GM12878 (cell line): ENCODE data around the gene NKAIN2. TPM values are rescaled to one million over a fixed set of nuclear protein-coding genes. Genes with fewer than 3 reads are reported as not detected.

Source experiments
- EED ChIP-seq: sonication (generic); IDR thresholded peaks from 2 replicates; pipeline ENCODE4 v1.6.1; 2016; ENCODE audit warnings: antibody characterized with exemption, low read depth
- FOXM1 ChIP-seq: IDR thresholded peaks from 2 replicates; pipeline ENCODE4 v1.6.1; 2012; ENCODE audit warnings: low read depth, mild to moderate bottlenecking, inconsistent platforms, low read length, moderate library complexity
- GATAD2B ChIP-seq: fragments of 450-650 bp; conservative IDR thresholded peaks from 2 replicates; pipeline ENCODE4 v1.6.1; 2017; ENCODE audit warnings: low read depth, mild to moderate bottlenecking, moderate library complexity
- HDGF ChIP-seq: fragments of 450-650 bp; IDR thresholded peaks from 2 replicates; pipeline ENCODE4 v1.6.1; 2016; ENCODE audit warnings: antibody characterized with exemption
- MYB ChIP-seq: fragments of 150-350 bp; IDR thresholded peaks from 2 replicates; pipeline ENCODE4 v1.6.1; 2014; ENCODE audit warnings: mild to moderate bottlenecking, low read depth, low read length, borderline replicate concordance
- RBBP5 ChIP-seq: fragments of 200-600 bp; sonication (generic); conservative IDR thresholded peaks from 2 replicates; pipeline ENCODE4 v1.6.1; 2016
- SMARCA5 ChIP-seq: fragments of 450-650 bp; IDR thresholded peaks from 2 replicates; pipeline ENCODE4 v1.6.1; 2017; ENCODE audit warnings: mild to moderate bottlenecking
- USF1 ChIP-seq: IDR thresholded peaks from 2 replicates; pipeline ENCODE4 v1.6.1; 2011; ENCODE audit warnings: borderline replicate concordance, low read depth, mild to moderate bottlenecking, moderate library complexity, mixed read lengths, low read length; ENCODE audit not compliant: insufficient read depth; ENCODE audit errors: extremely low read length
- YY1 ChIP-seq: IDR thresholded peaks from 2 replicates; pipeline ENCODE4 v1.6.1; 2011; ENCODE audit warnings: low read depth, mild to moderate bottlenecking, low read length
- ZBTB33 ChIP-seq: fragments of 450-650 bp; IDR thresholded peaks from 2 replicates; pipeline ENCODE4 v1.6.1; 2017; ENCODE audit warnings: mild to moderate bottlenecking
- ZNF592 ChIP-seq: fragments of 450-650 bp; IDR thresholded peaks from 2 replicates; pipeline ENCODE4 v1.6.1; 2017; ENCODE audit warnings: mild to moderate bottlenecking, moderate library complexity
- polyA plus RNA-seq, 11 experiments: library from polyadenylated mRNA; depleted of rRNA in 4 of 11; unstranded in 6 of 11; stranded (reverse) in 5 of 11; fragments of >200 nt; fragmentation: Nextera tagmentation in 4 of 11; fragmentation: Illumina TruSeq in 1 of 11; extraction: Ambion mirVana in 4 of 11; extraction: Trizol in 1 of 11; gene quantifications; 1 replicate in 1 of 11; 2 replicates in 10 of 11; pipeline versions ENCODE4 v1.2.1 to v1.2.3, GENCODE V29; 2011 to 2016; ENCODE audit warnings: inconsistent platforms in 2 of 11, missing spikeins in 2 of 11, low read depth in 1 of 11
- total RNA-seq, 4 experiments: library from RNA; depleted of rRNA in 3 of 4; stranded (reverse); fragments of >200 nt in 3 of 4; fragmentation: Illumina TruSeq in 1 of 4; extraction: Trizol in 1 of 4; gene quantifications; 2 replicates each; pipeline versions ENCODE4 v1.2.1 to v1.2.3, GENCODE V29; 2013 to 2021

Gene NKAIN2
- total and polyA plus RNA-seq, 10 of the 15 experiments (the other 5 are each of a cell fraction or from before 2014, with no cell fraction given) = not detected

- no peak for TF ChIP-seq ZNF592
- TF ChIP-seq SMARCA5 = no peak
- TF ChIP-seq USF1 = no peak
- TF ChIP-seq GATAD2B = no peak
- no peak for TF ChIP-seq HDGF
- TF ChIP-seq RBBP5 = no peak
- TF ChIP-seq ZBTB33 = no peak
- no peak for TF ChIP-seq MYB
- TF ChIP-seq EED = no peak
- no peak for TF ChIP-seq FOXM1
- no peak for TF ChIP-seq YY1
- TF ChIP-seq, all 136 proteins: peak for 0
Observed at GRCh38 chr6:124066946-124067552, 263.4 kb downstream of the NKAIN2 start (continued).
